Activated CD8-positive, alpha-beta memory T cell treated with anti-CD3 and anti-CD28 coated beads for 4 hours (primary cell): ENCODE results near the gene FRMD1.

ENCODE experiments used
- DNase-seq, 2 donors: peaks; one replicate each; pipeline ENCODE4 v3.0.0-alpha.2; 2020; ENCODE audit warnings: low read depth in 2 of 2

Gene FRMD1

GRCh38 chr6:168111911-168112310 lies 32.9 kb upstream of the FRMD1 start:
- DNase-seq: no peak

- no peak for DNase-seq
Observed at GRCh38 chr6:168110437-168110836, 31.4 kb upstream of the FRMD1 start.

GRCh38 chr6:168109171-168109570 lies 30.2 kb upstream of the FRMD1 start:
- no peak for DNase-seq

GRCh38 chr6:168107191-168107983 lies 28.4 kb upstream of the FRMD1 start:
- DNase-seq: no peak

GRCh38 chr6:168106633-168107005 lies 27.6 kb upstream of the FRMD1 start:
- no peak for DNase-seq

- no peak for DNase-seq
Observed at GRCh38 chr6:168105813-168106632, 27.0 kb upstream of the FRMD1 start.

GRCh38 chr6:168104636-168105035 lies 25.6 kb upstream of the FRMD1 start:
- no peak for DNase-seq

GRCh38 chr6:168103050-168103830 lies 24.2 kb upstream of the FRMD1 start:
- DNase-seq: no peak

GRCh38 chr6:168102315-168102985 lies 23.4 kb upstream of the FRMD1 start:
- no peak for DNase-seq

GRCh38 chr6:168101590-168102314 lies 22.7 kb upstream of the FRMD1 start:
- no peak for DNase-seq

GRCh38 chr6:168100803-168101589 lies 22.0 kb upstream of the FRMD1 start:
- no peak for DNase-seq

- no peak for DNase-seq
Observed at GRCh38 chr6:168100011-168100802, 21.2 kb upstream of the FRMD1 start.

- no peak for DNase-seq
Observed at GRCh38 chr6:168099201-168100010, 20.4 kb upstream of the FRMD1 start.

GRCh38 chr6:168098431-168098861 lies 19.4 kb upstream of the FRMD1 start:
- no peak for DNase-seq

- no peak for DNase-seq
Observed at GRCh38 chr6:168097621-168098430, 18.8 kb upstream of the FRMD1 start.

GRCh38 chr6:168097221-168097620 lies 18.2 kb upstream of the FRMD1 start:
- DNase-seq: no peak

- no peak for DNase-seq
Observed at GRCh38 chr6:168096271-168096764, 17.3 kb upstream of the FRMD1 start.
